Measurements from ENCODE around the gene CADPS.

The CADPS gene

DNA sequence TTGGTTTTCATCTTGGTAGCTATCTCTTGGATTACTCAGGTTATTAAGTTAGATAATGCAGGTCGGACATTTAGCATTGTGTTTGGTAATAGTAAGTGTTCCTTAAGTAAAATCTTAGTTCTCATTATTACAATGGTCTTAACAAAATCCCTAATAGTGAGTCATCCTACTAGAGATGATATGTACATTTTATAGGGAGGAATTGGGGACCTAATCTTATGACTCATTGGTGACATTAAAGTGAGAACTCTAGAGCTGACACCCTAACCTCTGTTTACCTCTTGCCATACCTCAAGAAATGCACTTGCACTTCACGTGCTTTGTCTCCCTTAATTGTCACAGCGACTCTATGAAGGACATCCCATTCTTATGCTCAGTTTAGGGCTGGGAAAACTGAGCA, 174.9 kb downstream of the CADPS start (continued):
- TF ChIP-seq ARNTL (CRISPR knock-in tag; IDR thresholded peaks at IDR 0.05; ENCODE audit: borderline replicate concordance, low read depth) (no peak), PPARA (CRISPR knock-in tag; IDR thresholded peaks at IDR 0.05; ENCODE audit: borderline replicate concordance) (no peak), CSDC2 (CRISPR knock-in tag; IDR thresholded peaks at IDR 0.05) (no peak), ZFP30 (CRISPR knock-in tag; IDR thresholded peaks at IDR 0.05) (no peak)

DNA sequence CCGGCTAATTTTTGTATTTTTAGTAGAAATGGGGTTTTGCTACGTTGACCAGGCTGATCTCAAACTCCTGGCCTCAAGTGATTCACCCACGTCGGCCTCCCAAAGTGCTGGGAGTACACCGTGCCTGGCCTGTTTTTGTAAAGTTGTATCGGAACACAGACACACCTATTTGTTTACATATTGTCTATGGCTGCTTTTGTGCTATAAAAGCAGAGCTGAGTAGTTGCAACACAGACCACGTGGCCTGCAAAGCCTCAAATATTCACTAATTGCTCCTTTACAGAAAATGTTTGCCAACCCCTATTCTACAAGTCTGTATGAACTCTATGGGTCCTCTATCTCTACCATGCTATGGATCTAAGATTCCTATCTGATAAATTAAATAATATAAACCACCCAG, 175.5 kb downstream of the CADPS start:
- TF ChIP-seq BACH2 (CRISPR knock-in tag; IDR thresholded peaks at IDR 0.05; ENCODE audit: borderline replicate concordance), result no peak
- no peak for TF ChIP-seq ZNF565 (CRISPR knock-in tag; conservative IDR thresholded peaks at IDR 0.05; ENCODE audit: low read depth)
- no peak for TF ChIP-seq ESRRG (CRISPR knock-in tag; IDR thresholded peaks at IDR 0.05)
- TF ChIP-seq CSDC2 (CRISPR knock-in tag; IDR thresholded peaks at IDR 0.05), result no peak
- TF ChIP-seq PPARA (CRISPR knock-in tag; IDR thresholded peaks at IDR 0.05; ENCODE audit: borderline replicate concordance), result no peak
- TF ChIP-seq, protein P1, sequence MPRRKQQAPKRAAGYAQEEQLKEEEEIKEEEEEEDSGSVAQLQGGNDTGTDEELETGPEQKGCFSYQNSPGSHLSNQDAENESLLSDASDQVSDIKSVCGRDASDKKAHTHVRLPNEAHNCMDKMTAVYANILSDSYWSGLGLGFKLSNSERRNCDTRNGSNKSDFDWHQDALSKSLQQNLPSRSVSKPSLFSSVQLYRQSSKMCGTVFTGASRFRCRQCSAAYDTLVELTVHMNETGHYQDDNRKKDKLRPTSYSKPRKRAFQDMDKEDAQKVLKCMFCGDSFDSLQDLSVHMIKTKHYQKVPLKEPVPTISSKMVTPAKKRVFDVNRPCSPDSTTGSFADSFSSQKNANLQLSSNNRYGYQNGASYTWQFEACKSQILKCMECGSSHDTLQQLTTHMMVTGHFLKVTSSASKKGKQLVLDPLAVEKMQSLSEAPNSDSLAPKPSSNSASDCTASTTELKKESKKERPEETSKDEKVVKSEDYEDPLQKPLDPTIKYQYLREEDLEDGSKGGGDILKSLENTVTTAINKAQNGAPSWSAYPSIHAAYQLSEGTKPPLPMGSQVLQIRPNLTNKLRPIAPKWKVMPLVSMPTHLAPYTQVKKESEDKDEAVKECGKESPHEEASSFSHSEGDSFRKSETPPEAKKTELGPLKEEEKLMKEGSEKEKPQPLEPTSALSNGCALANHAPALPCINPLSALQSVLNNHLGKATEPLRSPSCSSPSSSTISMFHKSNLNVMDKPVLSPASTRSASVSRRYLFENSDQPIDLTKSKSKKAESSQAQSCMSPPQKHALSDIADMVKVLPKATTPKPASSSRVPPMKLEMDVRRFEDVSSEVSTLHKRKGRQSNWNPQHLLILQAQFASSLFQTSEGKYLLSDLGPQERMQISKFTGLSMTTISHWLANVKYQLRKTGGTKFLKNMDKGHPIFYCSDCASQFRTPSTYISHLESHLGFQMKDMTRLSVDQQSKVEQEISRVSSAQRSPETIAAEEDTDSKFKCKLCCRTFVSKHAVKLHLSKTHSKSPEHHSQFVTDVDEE (CRISPR knock-in tag; IDR thresholded peaks at IDR 0.05), result no peak
- TF ChIP-seq, protein P2, sequence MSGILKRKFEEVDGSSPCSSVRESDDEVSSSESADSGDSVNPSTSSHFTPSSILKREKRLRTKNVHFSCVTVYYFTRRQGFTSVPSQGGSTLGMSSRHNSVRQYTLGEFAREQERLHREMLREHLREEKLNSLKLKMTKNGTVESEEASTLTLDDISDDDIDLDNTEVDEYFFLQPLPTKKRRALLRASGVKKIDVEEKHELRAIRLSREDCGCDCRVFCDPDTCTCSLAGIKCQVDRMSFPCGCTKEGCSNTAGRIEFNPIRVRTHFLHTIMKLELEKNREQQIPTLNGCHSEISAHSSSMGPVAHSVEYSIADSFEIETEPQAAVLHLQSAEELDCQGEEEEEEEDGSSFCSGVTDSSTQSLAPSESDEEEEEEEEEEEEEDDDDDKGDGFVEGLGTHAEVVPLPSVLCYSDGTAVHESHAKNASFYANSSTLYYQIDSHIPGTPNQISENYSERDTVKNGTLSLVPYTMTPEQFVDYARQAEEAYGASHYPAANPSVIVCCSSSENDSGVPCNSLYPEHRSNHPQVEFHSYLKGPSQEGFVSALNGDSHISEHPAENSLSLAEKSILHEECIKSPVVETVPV (CRISPR knock-in tag; IDR thresholded peaks at IDR 0.05), result no peak
- TF ChIP-seq ZFP30 (CRISPR knock-in tag; IDR thresholded peaks at IDR 0.05), result no peak
- ATAC-seq, result no peak

DNA sequence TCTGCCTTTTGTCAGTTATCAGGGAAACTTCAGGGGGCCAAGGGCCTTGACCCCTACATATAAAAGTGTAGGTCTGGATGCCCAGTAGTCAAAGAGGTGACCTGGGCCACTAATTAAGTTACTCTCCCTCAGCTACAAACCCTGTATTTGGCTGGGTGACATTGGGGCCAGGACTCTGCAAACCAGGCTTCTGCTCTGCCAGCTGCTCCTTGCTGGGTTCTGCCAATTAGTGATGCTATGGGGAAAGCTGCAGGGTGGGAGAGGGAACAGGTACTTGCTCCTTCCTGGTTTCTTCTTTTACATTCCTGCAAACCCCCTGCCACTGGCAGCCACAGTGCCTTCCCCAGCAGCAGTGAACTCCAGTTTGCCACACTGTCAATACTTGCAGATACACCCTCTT, 179.2 kb downstream of the CADPS start:
- TF ChIP-seq ESRRG (CRISPR knock-in tag; IDR thresholded peaks at IDR 0.05) (no peak), ARNTL (CRISPR knock-in tag; IDR thresholded peaks at IDR 0.05; ENCODE audit: borderline replicate concordance, low read depth) (no peak), BACH2 (CRISPR knock-in tag; IDR thresholded peaks at IDR 0.05; ENCODE audit: borderline replicate concordance) (no peak), ZNF70 (CRISPR knock-in tag; IDR thresholded peaks at IDR 0.05) (no peak), PPARA (CRISPR knock-in tag; IDR thresholded peaks at IDR 0.05; ENCODE audit: borderline replicate concordance) (no peak), RARB (CRISPR knock-in tag; IDR thresholded peaks at IDR 0.05) (no peak), CSDC2 (CRISPR knock-in tag; IDR thresholded peaks at IDR 0.05) (no peak), OSR1 (CRISPR knock-in tag; IDR thresholded peaks at IDR 0.05) (no peak), ZC3H10 (CRISPR knock-in tag; IDR thresholded peaks at IDR 0.05) (no peak), ZNF8 (CRISPR knock-in tag; IDR thresholded peaks at IDR 0.05) (no peak), ISL1 (CRISPR knock-in tag; IDR thresholded peaks at IDR 0.05) (no peak), ZFP3 (CRISPR knock-in tag; IDR thresholded peaks at IDR 0.05) (no peak), TCF4 (CRISPR knock-in tag; IDR thresholded peaks at IDR 0.05; ENCODE audit: borderline replicate concordance) (no peak), ZFP30 (CRISPR knock-in tag; IDR thresholded peaks at IDR 0.05) (no peak), TOX (CRISPR knock-in tag; IDR thresholded peaks at IDR 0.05; ENCODE audit: borderline replicate concordance) (no peak)
- TF ChIP-seq, protein P3, sequence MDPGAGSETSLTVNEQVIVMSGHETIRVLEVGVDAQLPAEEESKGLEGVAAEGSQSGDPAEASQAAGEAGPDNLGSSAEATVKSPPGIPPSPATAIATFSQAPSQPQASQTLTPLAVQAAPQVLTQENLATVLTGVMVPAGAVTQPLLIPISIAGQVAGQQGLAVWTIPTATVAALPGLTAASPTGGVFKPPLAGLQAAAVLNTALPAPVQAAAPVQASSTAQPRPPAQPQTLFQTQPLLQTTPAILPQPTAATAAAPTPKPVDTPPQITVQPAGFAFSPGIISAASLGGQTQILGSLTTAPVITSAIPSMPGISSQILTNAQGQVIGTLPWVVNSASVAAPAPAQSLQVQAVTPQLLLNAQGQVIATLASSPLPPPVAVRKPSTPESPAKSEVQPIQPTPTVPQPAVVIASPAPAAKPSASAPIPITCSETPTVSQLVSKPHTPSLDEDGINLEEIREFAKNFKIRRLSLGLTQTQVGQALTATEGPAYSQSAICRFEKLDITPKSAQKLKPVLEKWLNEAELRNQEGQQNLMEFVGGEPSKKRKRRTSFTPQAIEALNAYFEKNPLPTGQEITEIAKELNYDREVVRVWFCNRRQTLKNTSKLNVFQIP (CRISPR knock-in tag; IDR thresholded peaks at IDR 0.05; ENCODE audit: borderline replicate concordance, low read depth), result no peak
- TF ChIP-seq, protein P2 (CRISPR knock-in tag; IDR thresholded peaks at IDR 0.05), result no peak
- TF ChIP-seq, protein P1 (CRISPR knock-in tag; IDR thresholded peaks at IDR 0.05), result no peak
- TF ChIP-seq, protein P4, sequence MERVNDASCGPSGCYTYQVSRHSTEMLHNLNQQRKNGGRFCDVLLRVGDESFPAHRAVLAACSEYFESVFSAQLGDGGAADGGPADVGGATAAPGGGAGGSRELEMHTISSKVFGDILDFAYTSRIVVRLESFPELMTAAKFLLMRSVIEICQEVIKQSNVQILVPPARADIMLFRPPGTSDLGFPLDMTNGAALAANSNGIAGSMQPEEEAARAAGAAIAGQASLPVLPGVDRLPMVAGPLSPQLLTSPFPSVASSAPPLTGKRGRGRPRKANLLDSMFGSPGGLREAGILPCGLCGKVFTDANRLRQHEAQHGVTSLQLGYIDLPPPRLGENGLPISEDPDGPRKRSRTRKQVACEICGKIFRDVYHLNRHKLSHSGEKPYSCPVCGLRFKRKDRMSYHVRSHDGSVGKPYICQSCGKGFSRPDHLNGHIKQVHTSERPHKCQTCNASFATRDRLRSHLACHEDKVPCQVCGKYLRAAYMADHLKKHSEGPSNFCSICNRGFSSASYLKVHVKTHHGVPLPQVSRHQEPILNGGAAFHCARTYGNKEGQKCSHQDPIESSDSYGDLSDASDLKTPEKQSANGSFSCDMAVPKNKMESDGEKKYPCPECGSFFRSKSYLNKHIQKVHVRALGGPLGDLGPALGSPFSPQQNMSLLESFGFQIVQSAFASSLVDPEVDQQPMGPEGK (CRISPR knock-in tag; IDR thresholded peaks at IDR 0.05; ENCODE audit: borderline replicate concordance), result no peak
- TF ChIP-seq, protein P5, sequence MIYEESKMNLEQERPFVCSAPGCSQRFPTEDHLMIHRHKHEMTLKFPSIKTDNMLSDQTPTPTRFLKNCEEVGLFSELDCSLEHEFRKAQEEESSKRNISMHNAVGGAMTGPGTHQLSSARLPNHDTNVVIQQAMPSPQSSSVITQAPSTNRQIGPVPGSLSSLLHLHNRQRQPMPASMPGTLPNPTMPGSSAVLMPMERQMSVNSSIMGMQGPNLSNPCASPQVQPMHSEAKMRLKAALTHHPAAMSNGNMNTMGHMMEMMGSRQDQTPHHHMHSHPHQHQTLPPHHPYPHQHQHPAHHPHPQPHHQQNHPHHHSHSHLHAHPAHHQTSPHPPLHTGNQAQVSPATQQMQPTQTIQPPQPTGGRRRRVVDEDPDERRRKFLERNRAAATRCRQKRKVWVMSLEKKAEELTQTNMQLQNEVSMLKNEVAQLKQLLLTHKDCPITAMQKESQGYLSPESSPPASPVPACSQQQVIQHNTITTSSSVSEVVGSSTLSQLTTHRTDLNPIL (CRISPR knock-in tag; IDR thresholded peaks at IDR 0.05; ENCODE audit: low read depth), result no peak

More for the DNA sequence above, 179.2 kb downstream of the CADPS start:
- ATAC-seq, result no peak
